Endothelial cell (in vitro differentiated cells): Measurements from ENCODE around the gene MYH11. TPM values are rescaled to one million over a fixed set of nuclear protein-coding genes. Genes with fewer than 3 reads are reported as not detected.
A peak's percentile ranks its signal among the peaks of the same experiment; 100 is the strongest.

ENCODE experiments used
- DNase-seq: peaks from one replicate; pipeline ENCODE4 v3.0.0; 2021; ENCODE audit warnings: low spot score
- H3K27ac Mint-ChIP-seq: one replicate; pipeline ENCODE4 v1.8.0; 2021; ENCODE audit warnings: mixed read lengths, inconsistent platforms; ENCODE audit not compliant: unreplicated experiment
- H3K27me3 Mint-ChIP-seq: one replicate; pipeline ENCODE4 v1.8.0; 2021; ENCODE audit warnings: mild to moderate bottlenecking, moderate library complexity, mixed read lengths, inconsistent platforms; ENCODE audit not compliant: unreplicated experiment
- H3K36me3 Mint-ChIP-seq: one replicate; pipeline ENCODE4 v1.8.0; 2021; ENCODE audit warnings: mild to moderate bottlenecking, low read depth, mixed read lengths, inconsistent platforms; ENCODE audit not compliant: unreplicated experiment
- H3K4me1 Mint-ChIP-seq: one replicate; pipeline ENCODE4 v1.8.0; 2021; ENCODE audit warnings: mild to moderate bottlenecking, mixed read lengths, inconsistent platforms; ENCODE audit not compliant: unreplicated experiment
- H3K4me3 Mint-ChIP-seq: one replicate; pipeline ENCODE4 v1.8.0; 2021; ENCODE audit warnings: mild to moderate bottlenecking, mixed read lengths, inconsistent platforms; ENCODE audit not compliant: unreplicated experiment
- H3K9me3 Mint-ChIP-seq: one replicate; pipeline ENCODE4 v1.8.0; 2021; ENCODE audit warnings: mixed read lengths, inconsistent platforms; ENCODE audit not compliant: unreplicated experiment
- CTCF ChIP-seq: fragments of 200-600 bp; sonication (generic); IDR thresholded peaks from one replicate; pipeline ENCODE4 v1.5.0; 2021; ENCODE audit warnings: antibody characterized with exemption; ENCODE audit not compliant: unreplicated experiment
- total RNA-seq: library from RNA; stranded (reverse); fragmentation: NEBNext Ultra II Directional; extraction: Animal tissue kit (Norgen Biotek cat#: 25700); gene quantifications from one replicate; pipeline ENCODE4 v1.2.1, GENCODE V29; 2021; ENCODE audit not compliant: unreplicated experiment

MYH11 gene
- total RNA-seq, 1 donor from 2014 or later, result 0.51 TPM

DNA sequence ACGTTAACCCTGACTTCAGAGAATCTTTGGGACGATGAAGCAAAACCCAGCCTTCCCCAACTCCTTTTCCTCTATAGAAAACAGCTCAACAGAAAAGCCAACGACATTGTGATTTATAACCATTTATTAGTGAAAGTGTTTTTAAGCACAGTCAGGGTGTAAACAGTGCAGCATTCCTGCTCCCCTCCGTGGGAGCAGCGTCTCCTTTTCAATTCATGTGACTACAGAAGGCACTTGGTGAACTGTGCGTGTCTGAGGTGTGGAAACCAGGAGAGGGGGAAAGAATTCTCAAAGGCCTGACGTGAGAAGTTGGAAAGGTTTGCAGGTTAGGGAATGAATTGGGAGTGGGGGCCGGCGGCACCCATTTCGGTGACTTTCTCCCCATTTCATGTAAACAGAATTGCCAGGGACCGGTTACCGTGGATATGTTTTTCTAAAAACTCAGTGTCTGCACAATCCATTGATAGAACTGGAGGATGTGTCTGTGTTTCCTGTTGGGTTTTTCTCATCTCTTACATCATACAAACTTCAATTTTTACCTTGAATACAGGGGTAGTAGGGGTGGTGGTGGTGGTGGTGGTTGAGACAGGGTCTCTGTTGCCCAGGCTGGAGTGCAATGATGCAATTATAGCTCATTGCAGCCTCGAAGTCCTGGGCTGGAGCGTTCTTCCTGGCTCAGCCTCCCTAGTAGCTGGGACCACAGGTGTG is 153.6 kb downstream of the MYH11 start:
- Mint-ChIP-seq H3K36me3 (peaks cover 6% of the 10 kb centered on the region), H3K27me3 (no peaks in the 10 kb centered on the region), H3K4me1 (peaks cover 6% of the 10 kb centered on the region), H3K4me3 (no peak overlapping the region), H3K27ac (peak overlapping the region; percentile 19), H3K9me3 (no peaks in the 10 kb centered on the region)
- no peak for DNase-seq
- no peak for TF ChIP-seq CTCF

GRCh38 chr16:15701975-15702970 is 154.6 kb downstream of the MYH11 start:
- Mint-ChIP-seq H3K36me3 (peaks cover 6% of the 10 kb centered on the region), H3K27ac (no peak overlapping the region), H3K4me3 (no peak overlapping the region), H3K9me3 (no peaks in the 10 kb centered on the region), H3K27me3 (no peaks in the 10 kb centered on the region), H3K4me1 (peaks cover 6% of the 10 kb centered on the region)
- DNase-seq, result no peak
- TF ChIP-seq CTCF, result no peak

- no peak overlapping the region for H3K27ac Mint-ChIP-seq
- DNase-seq, result no peak
- H3K27me3 Mint-ChIP-seq, result no peaks in the 10 kb centered on the region
- H3K4me1 Mint-ChIP-seq, result peaks cover 6% of the 10 kb centered on the region
- peaks cover 6% of the 10 kb centered on the region for H3K36me3 Mint-ChIP-seq
- H3K9me3 Mint-ChIP-seq, result no peaks in the 10 kb centered on the region
- no peak for TF ChIP-seq CTCF
- no peak overlapping the region for H3K4me3 Mint-ChIP-seq
These were observed 155.5 kb downstream of the MYH11 start for GRCh38 chr16:15701367-15701766.

GRCh38 chr16:15699819-15700218 is 157.0 kb downstream of the MYH11 start:
- Mint-ChIP-seq H3K27me3 (no peaks in the 10 kb centered on the region), H3K9me3 (no peaks in the 10 kb centered on the region), H3K27ac (no peak overlapping the region), H3K4me1 (peaks cover 6% of the 10 kb centered on the region), H3K36me3 (peaks cover 6% of the 10 kb centered on the region), H3K4me3 (no peak overlapping the region)
- no peak for DNase-seq
- TF ChIP-seq CTCF, result no peak
